ENCODE measurements around the gene DDIAS.
"Not testable (repeated sequence)": the region's sequence is repeated elsewhere in the genome, so short reads cannot be mapped to it uniquely, and the experiment has no call there.

Gene DDIAS

GRCh38 chr11:82930734-82931133 is 29.2 kb downstream of the DDIAS start:
- DNase-seq (ENCODE audit: insufficient read length), result no peak
- FAIRE-seq, result peak; percentile 74
- no peak for TF ChIP-seq TAF1 (IDR thresholded peaks at IDR 0.05; ENCODE audit: borderline replicate concordance, low read depth, low read length)
- no peak for TF ChIP-seq POLR2A (IDR thresholded peaks at IDR 0.05; ENCODE audit: low read depth, low read length)
- TF ChIP-seq POLR2AphosphoS5 (IDR thresholded peaks at IDR 0.05; ENCODE audit: low read depth, low read length), result no peak

GRCh38 chr11:82932564-82932963 is 31.0 kb downstream of the DDIAS start:
- FAIRE-seq (peak; percentile 56), DNase-seq (ENCODE audit: insufficient read length) (no peak)
- TF ChIP-seq POLR2AphosphoS5 (IDR thresholded peaks at IDR 0.05; ENCODE audit: low read depth, low read length) (no peak), TAF1 (IDR thresholded peaks at IDR 0.05; ENCODE audit: borderline replicate concordance, low read depth, low read length) (no peak), POLR2A (IDR thresholded peaks at IDR 0.05; ENCODE audit: low read depth, low read length) (no peak)

- no peak for FAIRE-seq
Observed at GRCh38 chr11:82936261-82936660, 34.7 kb downstream of the DDIAS start.

GRCh38 chr11:82937554-82937953 is 36.0 kb downstream of the DDIAS start:
- TF ChIP-seq POLR2AphosphoS5 (IDR thresholded peaks at IDR 0.05; ENCODE audit: low read depth, low read length) (no peak), TAF1 (IDR thresholded peaks at IDR 0.05; ENCODE audit: borderline replicate concordance, low read depth, low read length) (no peak), POLR2A (IDR thresholded peaks at IDR 0.05; ENCODE audit: low read depth, low read length) (no peak)
- no peak for FAIRE-seq
- DNase-seq (ENCODE audit: insufficient read length), result no peak

More at GRCh38 chr11:82936261-82936660, 34.7 kb downstream of the DDIAS start:
- no peak for TF ChIP-seq POLR2A (IDR thresholded peaks at IDR 0.05; ENCODE audit: low read depth, low read length)
- TF ChIP-seq TAF1 (IDR thresholded peaks at IDR 0.05; ENCODE audit: borderline replicate concordance, low read depth, low read length), result no peak
- no peak for TF ChIP-seq POLR2AphosphoS5 (IDR thresholded peaks at IDR 0.05; ENCODE audit: low read depth, low read length)
- no peak for DNase-seq (ENCODE audit: insufficient read length)

GRCh38 chr11:82939456-82939855 is 37.9 kb downstream of the DDIAS start:
- no peak for DNase-seq (ENCODE audit: insufficient read length)
- no peak for FAIRE-seq
- TF ChIP-seq POLR2A (IDR thresholded peaks at IDR 0.05; ENCODE audit: low read depth, low read length) (no peak), POLR2AphosphoS5 (IDR thresholded peaks at IDR 0.05; ENCODE audit: low read depth, low read length) (no peak), TAF1 (IDR thresholded peaks at IDR 0.05; ENCODE audit: borderline replicate concordance, low read depth, low read length) (no peak)

GRCh38 chr11:82942376-82942775 is 40.8 kb downstream of the DDIAS start:
- FAIRE-seq, result no peak
- TF ChIP-seq POLR2AphosphoS5 (IDR thresholded peaks at IDR 0.05; ENCODE audit: low read depth, low read length), result no peak
- no peak for TF ChIP-seq TAF1 (IDR thresholded peaks at IDR 0.05; ENCODE audit: borderline replicate concordance, low read depth, low read length)
- no peak for TF ChIP-seq POLR2A (IDR thresholded peaks at IDR 0.05; ENCODE audit: low read depth, low read length)
- DNase-seq (ENCODE audit: insufficient read length), result no peak

GRCh38 chr11:82943430-82943829 is 41.9 kb downstream of the DDIAS start:
- FAIRE-seq; DNase-seq (ENCODE audit: insufficient read length): not testable (repeated sequence)

GRCh38 chr11:82944198-82944597 is 42.7 kb downstream of the DDIAS start:
- no peak for FAIRE-seq
- DNase-seq (ENCODE audit: insufficient read length), result no peak
- TF ChIP-seq POLR2A (IDR thresholded peaks at IDR 0.05; ENCODE audit: low read depth, low read length) (no peak), POLR2AphosphoS5 (IDR thresholded peaks at IDR 0.05; ENCODE audit: low read depth, low read length) (no peak), TAF1 (IDR thresholded peaks at IDR 0.05; ENCODE audit: borderline replicate concordance, low read depth, low read length) (no peak)

- not testable (repeated sequence) for FAIRE-seq; DNase-seq (ENCODE audit: insufficient read length)
Observed at GRCh38 chr11:82945041-82945440, 43.5 kb downstream of the DDIAS start.

- TF ChIP-seq POLR2A (IDR thresholded peaks at IDR 0.05; ENCODE audit: low read depth, low read length) (no peak), POLR2AphosphoS5 (IDR thresholded peaks at IDR 0.05; ENCODE audit: low read depth, low read length) (no peak), TAF1 (IDR thresholded peaks at IDR 0.05; ENCODE audit: borderline replicate concordance, low read depth, low read length) (no peak)
- no peak for DNase-seq (ENCODE audit: insufficient read length)
- FAIRE-seq, result no peak
Observed at GRCh38 chr11:82945682-82946081, 44.1 kb downstream of the DDIAS start.

GRCh38 chr11:82949352-82949751 is 47.8 kb downstream of the DDIAS start:
- TF ChIP-seq POLR2A (IDR thresholded peaks at IDR 0.05; ENCODE audit: low read depth, low read length) (no peak), TAF1 (IDR thresholded peaks at IDR 0.05; ENCODE audit: borderline replicate concordance, low read depth, low read length) (no peak), POLR2AphosphoS5 (IDR thresholded peaks at IDR 0.05; ENCODE audit: low read depth, low read length) (no peak)
- FAIRE-seq (no peak), DNase-seq (ENCODE audit: insufficient read length) (no peak)

- DNase-seq (ENCODE audit: insufficient read length); FAIRE-seq: not testable (repeated sequence)
Observed at GRCh38 chr11:82950502-82950901, 49.0 kb downstream of the DDIAS start.

- not testable (repeated sequence) for DNase-seq (ENCODE audit: insufficient read length); FAIRE-seq
Observed at GRCh38 chr11:82955736-82956453, 54.4 kb downstream of the DDIAS start.
